Epithelial cell of prostate (primary cell): ENCODE measurements around the gene OCIAD2.
"Not testable (repeated sequence)": the region's sequence is repeated elsewhere in the genome, so short reads cannot be mapped to it uniquely, and the experiment has no call there.

Experiments
- DNase-seq: peaks from one replicate; pipeline ENCODE4 v3.0.0-alpha.2; 2011; ENCODE audit warnings: low read depth, low spot score
- H3K27ac ChIP-seq: fragments of 450-650 bp; 2 replicates; pipeline ENCODE4 v1.5.1; 2017; ENCODE audit warnings: mild to moderate bottlenecking

The OCIAD2 gene

DNA sequence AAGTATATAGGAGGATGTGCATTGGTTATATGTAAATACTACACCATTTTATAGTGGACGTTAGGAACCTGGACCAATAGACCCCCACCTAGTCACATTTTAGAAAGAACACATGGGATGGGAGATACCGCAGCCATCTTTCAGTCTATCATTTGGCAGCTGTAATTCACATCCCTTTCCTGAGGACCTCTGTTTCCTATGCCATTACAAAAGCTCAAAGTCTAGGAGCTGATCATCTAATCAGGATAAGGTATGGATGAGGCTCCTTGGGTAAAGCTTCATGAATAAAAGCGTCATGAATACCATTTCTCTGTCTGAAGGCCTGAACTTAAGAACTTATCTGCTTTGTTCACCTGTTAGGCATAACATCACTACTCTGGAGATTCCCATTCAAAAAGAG is 44.5 kb downstream of the OCIAD2 start:
- H3K27ac ChIP-seq = no peak overlapping the region
- DNase-seq = no peak

DNA sequence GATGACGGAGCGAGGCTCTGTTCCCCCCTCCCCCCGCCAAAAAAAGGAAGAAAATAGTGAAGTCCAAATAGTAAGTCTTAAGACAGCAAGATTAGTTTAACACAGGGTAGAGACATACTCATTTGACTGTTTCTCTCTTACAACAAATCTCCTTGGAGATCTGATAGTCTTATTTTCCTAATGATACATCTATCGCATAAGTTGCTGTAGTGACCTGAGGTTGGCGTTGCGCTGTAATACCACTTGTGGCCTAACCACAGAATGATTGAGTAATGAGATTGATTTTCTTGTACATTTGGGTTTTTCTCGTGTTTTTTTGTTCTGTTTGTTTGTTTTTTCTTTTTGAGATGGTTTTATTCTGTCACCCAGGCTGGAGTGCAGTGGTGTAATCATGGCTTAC is 48.4 kb downstream of the OCIAD2 start:
- DNase-seq = no peak
- no peak overlapping the region for H3K27ac ChIP-seq

DNA sequence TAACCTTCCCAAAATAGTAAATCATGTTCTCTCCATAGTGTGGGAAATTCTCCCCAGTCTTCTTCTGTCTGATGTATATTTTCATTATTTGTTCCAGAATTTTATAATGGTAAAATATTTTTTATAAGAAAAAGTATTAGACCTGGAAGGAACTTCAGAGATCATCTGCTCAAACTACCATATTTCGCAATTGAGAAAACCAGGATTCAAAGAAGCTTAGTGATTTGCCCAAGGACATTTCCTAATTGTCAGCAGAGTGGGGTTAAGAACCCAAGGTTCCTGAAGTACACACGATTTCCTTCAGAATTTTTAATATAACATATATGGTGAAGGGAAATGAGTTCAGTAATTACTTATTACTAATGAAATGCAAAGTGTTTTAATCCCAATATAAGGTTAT is 51.6 kb downstream of the OCIAD2 start:
- no peak overlapping the region for H3K27ac ChIP-seq
- no peak for DNase-seq

DNA sequence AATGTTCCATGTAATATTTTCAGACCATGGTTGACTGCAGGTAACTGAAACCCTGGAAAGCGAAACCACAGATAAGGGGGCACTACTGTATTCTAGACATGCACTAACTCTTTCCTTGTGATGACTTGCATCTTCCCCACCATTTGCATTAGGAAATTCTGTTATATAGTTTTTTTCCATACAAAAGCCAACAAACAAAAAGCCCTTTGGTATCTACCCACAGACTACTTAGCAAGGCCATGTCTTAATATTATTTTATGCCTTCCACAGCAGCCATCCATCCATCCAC is 52.2 kb downstream of the OCIAD2 start:
- H3K27ac ChIP-seq = no peak overlapping the region
- DNase-seq = no peak

DNA sequence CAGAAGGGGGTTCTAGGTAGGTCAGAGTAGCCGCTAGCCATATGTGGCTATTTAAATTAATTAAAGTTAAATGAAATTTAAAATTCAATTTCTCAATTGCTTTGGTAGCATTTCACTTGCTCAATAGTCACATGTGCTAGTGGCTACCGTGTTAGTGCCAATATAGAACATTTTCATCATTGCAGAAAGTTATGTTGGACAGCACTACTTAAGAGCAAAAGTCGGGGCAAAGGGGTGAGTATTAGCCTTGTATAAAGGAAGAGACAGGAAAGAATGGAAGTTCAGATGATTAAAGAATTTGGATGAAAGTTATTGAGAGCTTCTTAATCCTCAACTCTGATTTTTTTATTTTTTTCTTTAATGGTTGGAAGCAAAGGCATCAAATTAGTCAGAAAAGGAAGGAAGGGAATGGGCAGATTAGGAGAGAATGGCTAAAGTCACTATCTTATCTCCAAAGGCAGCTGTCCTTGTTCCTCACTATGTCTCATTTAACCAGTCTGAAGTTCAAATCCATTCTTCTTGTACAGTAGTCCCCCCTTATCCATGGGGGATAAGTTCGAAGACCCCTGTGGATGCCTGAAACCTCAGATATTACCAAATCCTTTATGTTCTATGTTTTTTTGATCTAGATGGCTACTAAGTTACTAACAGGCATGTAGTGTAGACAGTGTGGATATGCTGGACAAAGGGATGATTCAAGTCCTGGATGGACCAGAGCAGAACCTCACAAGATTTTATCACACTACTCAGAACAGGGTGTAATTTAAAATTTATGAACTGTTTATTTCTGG is 52.8 kb downstream of the OCIAD2 start:
- DNase-seq = no peak
- H3K27ac ChIP-seq = no peak overlapping the region

DNA sequence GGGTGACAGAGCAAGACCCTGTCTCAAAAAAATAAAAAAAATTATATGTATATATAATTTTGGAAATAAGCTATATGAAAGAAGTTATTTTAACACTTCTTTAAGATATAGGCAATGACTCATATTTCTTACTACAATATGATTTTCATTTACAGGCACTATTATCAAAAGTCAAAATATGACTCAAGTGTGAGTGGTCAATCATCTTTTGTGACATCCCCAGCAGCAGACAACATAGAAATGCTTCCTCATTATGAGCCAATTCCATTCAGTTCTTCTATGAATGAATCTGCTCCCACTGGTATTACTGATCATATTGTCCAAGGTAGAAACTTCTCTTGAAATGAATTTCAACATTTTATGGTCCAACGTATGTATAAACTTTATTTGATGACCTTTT is 54.9 kb downstream of the OCIAD2 start:
- peak; percentile 6 for DNase-seq
- H3K27ac ChIP-seq = peak overlapping the region; percentile 6

DNA sequence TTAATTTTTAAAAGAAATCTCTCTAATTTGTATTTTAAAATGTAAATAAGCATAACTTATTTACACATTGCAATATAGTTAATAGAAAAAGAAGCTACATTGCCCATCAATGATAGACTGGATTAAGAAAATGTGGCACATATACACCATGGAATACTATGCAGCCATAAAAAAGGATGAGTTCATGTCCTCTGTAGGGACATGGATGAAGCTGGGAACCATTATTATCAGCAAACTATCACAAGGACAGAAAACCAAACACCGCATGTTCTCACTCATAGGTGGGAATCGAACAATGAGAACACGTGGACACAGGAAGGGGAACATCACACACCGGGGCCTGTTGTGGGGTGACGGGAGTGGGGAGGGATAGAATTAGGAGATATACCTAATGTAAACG is 57.8 kb downstream of the OCIAD2 start:
- not testable (repeated sequence) for DNase-seq, H3K27ac ChIP-seq

DNA sequence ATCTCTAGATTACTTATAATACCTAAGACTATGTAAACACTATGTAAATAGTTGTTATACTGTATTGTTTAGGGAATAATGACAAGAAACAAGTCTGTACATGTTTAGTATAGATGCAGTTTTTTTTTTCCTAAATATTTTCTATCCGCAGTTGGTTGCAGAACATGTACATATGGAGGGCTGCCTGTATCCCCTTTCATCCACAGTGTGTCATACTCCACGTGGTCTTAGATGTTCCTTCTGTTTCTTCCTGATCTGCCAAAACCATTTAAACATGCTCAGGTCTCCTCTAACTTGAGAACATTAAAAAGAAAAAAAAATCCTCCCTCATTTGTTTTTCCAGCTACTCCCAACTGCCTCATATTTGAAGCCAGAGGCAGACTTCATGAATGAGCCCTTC is 61.7 kb downstream of the OCIAD2 start:
- DNase-seq = no peak
- no peak overlapping the region for H3K27ac ChIP-seq

DNA sequence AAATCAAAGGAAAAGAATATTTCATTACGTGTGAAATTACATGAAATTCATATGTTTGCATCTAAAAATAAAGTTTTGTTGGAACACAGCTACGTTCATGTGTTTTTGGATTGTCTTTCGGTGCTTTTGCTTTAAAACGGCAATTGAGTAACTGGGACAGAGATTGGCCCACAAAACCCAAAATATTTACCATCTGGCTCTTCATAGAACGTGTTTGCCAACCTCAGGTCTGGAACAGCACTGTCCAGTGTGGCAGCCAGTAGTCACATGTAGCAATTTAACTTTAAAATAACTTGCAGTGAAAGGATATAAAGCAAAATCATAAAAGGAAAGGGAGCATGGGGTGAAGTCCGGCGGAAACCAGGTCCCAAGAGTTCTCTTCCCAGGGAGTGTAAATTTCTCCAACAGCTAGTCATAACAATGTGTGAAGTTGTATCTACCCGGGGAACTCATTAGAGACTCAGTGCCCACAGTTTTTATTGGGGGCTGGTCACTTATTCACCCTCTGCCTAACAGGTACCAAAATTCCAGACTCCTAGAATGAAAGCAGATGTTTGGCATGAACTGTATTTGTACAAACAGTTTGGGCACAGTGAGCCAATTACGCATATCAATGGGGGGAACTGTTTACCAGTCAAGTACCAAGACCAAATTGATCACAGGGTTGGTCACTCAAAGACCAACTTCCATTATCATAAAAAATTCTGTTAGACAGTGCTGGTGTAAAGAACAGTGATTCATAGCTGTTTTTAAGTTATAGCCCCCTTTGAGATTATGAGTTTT is 65.3 kb downstream of the OCIAD2 start:
- H3K27ac ChIP-seq = no peak overlapping the region
- no peak for DNase-seq

DNA sequence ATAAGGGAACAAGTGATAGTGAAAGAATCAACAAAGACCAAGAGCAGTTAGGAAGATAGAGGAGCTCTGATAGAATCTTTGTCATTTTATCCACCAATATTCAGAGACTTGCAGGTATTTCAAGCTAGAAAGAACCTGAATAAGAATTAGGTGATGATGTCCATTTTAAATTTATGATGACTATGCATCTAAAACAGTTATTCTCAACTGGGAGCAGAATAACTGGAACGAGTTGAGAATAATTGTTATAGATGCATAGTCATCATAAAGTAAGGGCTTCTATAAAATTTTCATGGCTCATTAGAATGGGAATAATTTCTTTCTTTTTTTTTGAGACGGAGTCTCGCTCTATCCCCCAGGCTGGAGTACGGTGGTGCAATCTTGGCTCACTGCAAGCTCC is 69.9 kb downstream of the OCIAD2 start:
- H3K27ac ChIP-seq = no peak overlapping the region
- DNase-seq = no peak
